Suprapubic skin (tissue), 4 donors: ENCODE measurements around the gene KCNA2. TPM values are rescaled to one million over a fixed set of nuclear protein-coding genes. Genes with fewer than 3 reads are reported as not detected.

ENCODE experiments used
- DNase-seq, 2 donors: peaks; one replicate each; pipeline ENCODE4 v3.0.0-alpha.2; 2019; ENCODE audit warnings: low spot score in 2 of 2
- H3K27ac ChIP-seq: fragments of 200-600 bp; sonication (generic); one replicate; pipeline ENCODE4 v1.5.1; 2019
- H3K27me3 ChIP-seq: fragments of 200-600 bp; sonication (generic); one replicate; pipeline ENCODE4 v1.5.1; 2019
- H3K36me3 ChIP-seq: fragments of 200-600 bp; sonication (generic); one replicate; pipeline ENCODE4 v1.5.1; 2019
- H3K4me1 ChIP-seq: fragments of 200-600 bp; sonication (generic); one replicate; pipeline ENCODE4 v1.5.1; 2019
- H3K4me3 ChIP-seq: fragments of 200-600 bp; sonication (generic); one replicate; pipeline ENCODE4 v1.5.1; 2019; ENCODE audit warnings: mild to moderate bottlenecking
- H3K9me3 ChIP-seq: fragments of 200-600 bp; sonication (generic); one replicate; pipeline ENCODE4 v1.5.1; 2019
- CTCF ChIP-seq, 2 donors: fragments of 200-600 bp in 1 of 2; fragments of 450-650 bp in 1 of 2; sonication (generic) in 1 of 2; IDR thresholded peaks; one replicate each; pipeline ENCODE4 v1.5.1; 2016 to 2019; ENCODE audit warnings: antibody characterized with exemption in 2 of 2, mild to moderate bottlenecking in 1 of 2, moderate library complexity in 1 of 2
- EP300 ChIP-seq: sonication (generic); formaldehyde crosslinking; IDR thresholded peaks from one replicate; pipeline ENCODE4 v1.6.1; 2017; ENCODE audit warnings: antibody characterized with exemption
- POLR2A ChIP-seq, 2 donors: fragments of 450-650 bp; IDR thresholded peaks; one replicate each; pipeline ENCODE4 v1.6.1; 2017; ENCODE audit warnings: antibody characterized with exemption in 2 of 2, mild to moderate bottlenecking in 2 of 2, moderate library complexity in 2 of 2
- POLR2AphosphoS5 ChIP-seq, 3 donors: sonication (generic); formaldehyde crosslinking; IDR thresholded peaks; one replicate each; pipeline ENCODE4 v1.6.1; 2017; ENCODE audit warnings: antibody characterized with exemption in 3 of 3
- WGBS: methylation state at CpG from one replicate; pipeline ENCODE4 v1.1.5; 2018; 5-methylcytosine and 5-hydroxymethylcytosine counted together
- total RNA-seq, 4 donors: library from RNA; depleted of rRNA; stranded (reverse); fragments of >200 nt; gene quantifications; one replicate each; pipeline ENCODE4 v1.1.0, GENCODE V29; 2016

The KCNA2 gene
- total RNA-seq, 4 donors from 2014 or later: 0.34 to 0.97 (median 0.54) TPM

DNA sequence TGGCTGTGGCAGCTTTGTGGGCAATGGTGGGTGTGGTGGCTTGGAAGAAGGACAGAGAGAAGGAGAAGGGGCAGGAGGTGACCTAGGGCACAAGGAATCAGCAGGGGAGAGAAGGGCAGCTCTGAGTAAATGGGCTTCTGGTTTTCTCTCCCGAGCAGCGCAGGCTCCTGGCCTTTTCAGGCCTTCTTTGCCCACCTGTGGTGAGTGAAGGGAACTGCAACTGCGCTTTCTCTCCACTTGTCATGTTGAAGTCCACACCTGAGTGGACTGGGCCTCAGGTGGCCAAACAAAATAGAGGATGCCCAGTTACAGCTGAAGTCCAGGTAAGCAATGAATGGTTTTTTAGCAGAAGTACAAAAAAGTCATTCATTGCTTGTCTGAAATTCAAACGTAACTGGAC lies 57.8 kb downstream of the KCNA2 start:
- TF ChIP-seq CTCF (IDR thresholded peaks at IDR 0.05): peak in 1 of 2 donors; percentile 35
- no peak for TF ChIP-seq POLR2AphosphoS5 (IDR thresholded peaks at IDR 0.05)
- H3K9me3 ChIP-seq: no peaks in the 10 kb centered on the region
- no peak for DNase-seq
- H3K4me1 ChIP-seq: no peaks in the 10 kb centered on the region
- WGBS: 75% methylated on average over 4 of the region's 4 CpGs
- no peak overlapping the region for H3K4me3 ChIP-seq
- no peaks in the 10 kb centered on the region for H3K36me3 ChIP-seq
- H3K27ac ChIP-seq: no peak overlapping the region
- H3K27me3 ChIP-seq: peaks cover 30% of the 10 kb centered on the region

- TF ChIP-seq POLR2A (IDR thresholded peaks at IDR 0.05): no peak
- TF ChIP-seq CTCF (IDR thresholded peaks at IDR 0.05): no peak
- TF ChIP-seq POLR2AphosphoS5 (IDR thresholded peaks at IDR 0.05): no peak
- TF ChIP-seq EP300: no peak
- 79% methylated on average over 2 of the region's 2 CpGs for WGBS
- H3K36me3 ChIP-seq: no peaks in the 10 kb centered on the region
- H3K27me3 ChIP-seq: peaks cover 18% of the 10 kb centered on the region
- no peaks in the 10 kb centered on the region for H3K9me3 ChIP-seq
- DNase-seq: no peak
- H3K27ac ChIP-seq: no peak overlapping the region
- no peaks in the 10 kb centered on the region for H3K4me1 ChIP-seq
- H3K4me3 ChIP-seq: no peak overlapping the region
Measured at GRCh38 chr1:110547017-110547416, 59.1 kb downstream of the KCNA2 start.

- 60% methylated on average over 2 of the region's 2 CpGs for WGBS
- TF ChIP-seq EP300: no peak
- TF ChIP-seq POLR2A (IDR thresholded peaks at IDR 0.05): no peak
- TF ChIP-seq CTCF (IDR thresholded peaks at IDR 0.05): no peak
- TF ChIP-seq POLR2AphosphoS5 (IDR thresholded peaks at IDR 0.05): no peak
- H3K4me1 ChIP-seq: no peaks in the 10 kb centered on the region
- H3K27me3 ChIP-seq: peaks cover 2% of the 10 kb centered on the region
- no peak overlapping the region for H3K4me3 ChIP-seq
- no peaks in the 10 kb centered on the region for H3K9me3 ChIP-seq
- H3K36me3 ChIP-seq: no peaks in the 10 kb centered on the region
- no peak for DNase-seq
- no peak overlapping the region for H3K27ac ChIP-seq
Measured at GRCh38 chr1:110545492-110545891, 60.7 kb downstream of the KCNA2 start.

DNA sequence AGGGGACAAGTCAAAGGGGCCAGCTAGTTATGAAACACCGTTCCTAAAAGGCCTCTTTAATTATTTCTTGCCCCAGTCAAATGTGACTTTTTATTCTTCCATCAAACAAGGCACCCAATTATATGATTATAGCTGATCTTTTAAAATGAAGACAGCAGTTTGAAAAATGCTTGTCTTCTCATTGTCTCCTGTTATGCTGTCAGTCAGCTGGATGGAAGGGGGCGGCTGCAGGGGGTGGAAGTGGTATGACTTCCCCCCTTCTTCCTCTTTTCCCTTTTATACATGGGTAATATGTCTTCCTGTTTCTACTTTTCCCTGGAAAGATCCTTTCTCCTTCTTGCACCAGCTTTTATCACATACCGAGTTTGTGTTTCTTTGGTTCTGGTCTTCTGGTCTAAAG lies 61.4 kb downstream of the KCNA2 start:
- H3K9me3 ChIP-seq: no peaks in the 10 kb centered on the region
- WGBS: 55% methylated on average over 3 of the region's 3 CpGs

More for the DNA sequence above, 61.4 kb downstream of the KCNA2 start:
- TF ChIP-seq EP300 (no peak), CTCF (IDR thresholded peaks at IDR 0.05) (no peak), POLR2AphosphoS5 (IDR thresholded peaks at IDR 0.05) (no peak), POLR2A (IDR thresholded peaks at IDR 0.05) (no peak)
- H3K4me1 ChIP-seq: no peaks in the 10 kb centered on the region
- no peaks in the 10 kb centered on the region for H3K36me3 ChIP-seq
- no peak overlapping the region for H3K27ac ChIP-seq
- no peak for DNase-seq
- no peak overlapping the region for H3K4me3 ChIP-seq
- H3K27me3 ChIP-seq: no peaks in the 10 kb centered on the region

Other genes with a start within 250 kb of the KCNA2 start
- 1 to 10 TPM in 3 of 4 donors, under 1 TPM in 1; 0.52 to 2.1 (median 1.9) TPM for gene SLC16A4, start 215.3 kb downstream of the KCNA2 start, total RNA-seq
- 10 to 100 TPM; 53.7 to 81.2 (median 63.3) TPM for gene LAMTOR5, start 198.7 kb downstream of the KCNA2 start, total RNA-seq
- 1 to 10 TPM in 1 of 4 donors, under 1 TPM in 1, not detected in 2; 0.72 to 4.2 TPM for gene PROK1, start 155.2 kb downstream of the KCNA2 start, total RNA-seq
- gene KCNA10, start 87.2 kb downstream of the KCNA2 start, total RNA-seq: not detected
- 1 to 10 TPM in 1 of 4 donors, under 1 TPM in 2, not detected in 1; 0.34 to 1.4 (median 0.80) TPM for gene KCNA3, start 68.6 kb upstream of the KCNA2 start, total RNA-seq